ENCODE data around the gene FDXR. TPM values are rescaled to one million over a fixed set of nuclear protein-coding genes. Genes with fewer than 3 reads are reported as not detected.
A peak's percentile ranks its signal among the peaks of the same experiment; 100 is the strongest.

FDXR gene
- total RNA-seq (2021; fragmentation: NEBNext Ultra II Directional; extraction: Animal tissue kit (Norgen Biotek cat#: 25700)) (24.2 and 25.6 TPM in 2 replicates), polyA plus RNA-seq (2011; rRNA removed) (31.4 and 44.0 TPM in 2 replicates), polyA minus RNA-seq (2011; rRNA and poly(A)+ RNA removed) (10.8 and 11.3 TPM in 2 replicates)
- polyA plus RNA-seq (2011; cell fraction: cytosol; rRNA removed), result 52.5 TPM
- polyA plus RNA-seq (2011; cell fraction: nucleus; rRNA removed), result 67.0 TPM
- polyA plus RNA-seq (2012, experiment 1 of 2), result 20.6 to 42.6 TPM (median 37.8 TPM) in 4 replicates
- polyA plus RNA-seq (2012, experiment 2 of 2), result 33.2 TPM
- polyA plus RNA-seq (2013, experiment 1 of 2), result 13.2 TPM
- polyA plus RNA-seq (2013, experiment 2 of 2), result 13.1 TPM
- 20.4 TPM for polyA minus RNA-seq (2011; cell fraction: cytosol; rRNA and poly(A)+ RNA removed)
- 25.0 TPM for polyA minus RNA-seq (2011; cell fraction: nucleus; rRNA and poly(A)+ RNA removed)
- long read RNA-seq, experiment 1, partial matches to known transcripts, result 14 of 19 reads
- long read RNA-seq, experiment 1, other reads (novel, unspliced or antisense), result 1 of 19 reads
- long read RNA-seq, experiment 2, transcript FDXR-201 (12 exons, 1,875 nt), result major isoform, 13 of 21 reads
- long read RNA-seq, experiment 2, partial matches to known transcripts, result 1 of 21 reads
- long read RNA-seq, experiment 2, other reads (novel, unspliced or antisense), result 6 of 21 reads

GRCh38 chr17:74872313-74873036 is at the start of gene FDXR:
Gene FDXR (minus strand): TSS chr17:74872994. CDS start chr17:74872944, 50 bp downstream.
- Histone ChIP-seq H3K4me3 (ENCODE audit: extremely low read depth in 1 of 4, insufficient read depth in 2 of 4, low read depth in 3 of 4, low read length in 4 of 4) (peak within 1 kb of the TSS; percentile 76 to 99 (median 86)), H2BK5ac (ENCODE audit: low read depth, low read length) (peak within 1 kb of the TSS; percentile 95), H2AK5ac (ENCODE audit: low read depth, low read length) (0 out of 2 replicates have a peak within 1 kb of the TSS, but pooled peaks have one; percentile 40), H2BK120ac (replicated peaks; ENCODE audit: low read depth, low read length) (peak within 1 kb of the TSS; percentile 56), H4K20me1 (replicated peaks in 1 of 2; ENCODE audit: control insufficient read depth in 1 of 2, insufficient read depth in 2 of 2, low read length in 2 of 2) (peaks cover 0 to 1% of the 10 kb centered on the region in 2 experiments), H2BK15ac (ENCODE audit: low read length) (no peak within 1 kb of the TSS), H3K27me3 (replicated peaks in 1 of 4; ENCODE audit: control insufficient read depth in 3 of 4, extremely low read depth in 1 of 4, insufficient read depth in 3 of 4, low read length in 3 of 4) (peaks cover 0 to 3% (median 0%) of the 10 kb centered on the region in 4 experiments; a peak in 2 of 7 replicates), H4K91ac (replicated peaks; ENCODE audit: insufficient read length, low read length) (peak within 1 kb of the TSS; percentile 82), H2BK12ac (ENCODE audit: low read depth, low read length) (0 out of 2 replicates have a peak within 1 kb of the TSS, but pooled peaks have one; percentile 44), H4K8ac (ENCODE audit: extremely low read depth, insufficient read depth, low read length) (peak within 1 kb of the TSS; percentile 94; the same call in 1 of the 2 replicates), H3K4me2 (ENCODE audit: insufficient read depth in 1 of 2, low read depth in 2 of 2, low read length in 2 of 2) (peak within 1 kb of the TSS; percentile 94 to 100), H3K23me2 (ENCODE audit: low read depth, low read length) (peaks cover 10% of the 10 kb centered on the region), H3K79me1 (ENCODE audit: low read depth, low read length) (peaks cover 7% of the 10 kb centered on the region; the same call in 1 of the 2 replicates), H2BK20ac (ENCODE audit: low read length) (no peak within 1 kb of the TSS), H3K27ac (ENCODE audit: low read depth, low read length) (peak within 1 kb of the TSS; percentile 90), H3K36me3 (ENCODE audit: control insufficient read depth in 2 of 4, insufficient read depth in 4 of 4, low read length in 3 of 4) (no peaks in the 10 kb centered on the region), H3K9me3 (ENCODE audit: insufficient read depth in 2 of 2, low read depth in 1 of 2, low read length in 1 of 2) (no peaks in the 10 kb centered on the region), H3K79me2 (ENCODE audit: control insufficient read depth in 1 of 2, insufficient read depth in 2 of 2, low read length in 2 of 2) (no peaks in the 10 kb centered on the region; a peak in 1 of 4 replicates), H3K23ac (ENCODE audit: insufficient read length) (no peak within 1 kb of the TSS), H3K14ac (ENCODE audit: insufficient read length) (no peak within 1 kb of the TSS), H3K4me1 (replicated peaks in 1 of 4; ENCODE audit: control insufficient read depth in 3 of 4, insufficient read depth in 4 of 4, low read length in 3 of 4) (peaks cover 0 to 14% (median 6%) of the 10 kb centered on the region in 4 experiments; a peak in 6 of 7 replicates), H4K5ac (ENCODE audit: insufficient read length, low read depth, low read length) (peak within 1 kb of the TSS; percentile 92), H3K4ac (replicated peaks; ENCODE audit: insufficient read length, low read depth, low read length) (peak within 1 kb of the TSS; percentile 85), H3K9ac (replicated peaks in 1 of 4; ENCODE audit: extremely low read depth in 1 of 4, low read depth in 3 of 4, low read length in 3 of 4) (peak within 1 kb of the TSS; percentile 77 to 98 (median 90)), H2AFZ (ENCODE audit: low read length) (peak within 1 kb of the TSS; percentile 47; the same call in 1 of the 2 replicates), H3K18ac (ENCODE audit: extremely low read depth, low read length) (peak within 1 kb of the TSS; percentile 75), H3K56ac (replicated peaks; ENCODE audit: insufficient read length, low read depth, low read length) (peak within 1 kb of the TSS; percentile 51)
- WGBS, 2 experiments (ENCODE audit: extremely low coverage in 1 of 2, insufficient coverage in 1 of 2, insufficient read length in 1 of 2, insufficient replicate concordance in 2 of 2, low coverage in 1 of 2, low lambda C conversion rate in 2 of 2, missing lambda C conversion rate in 1 of 2), result 11% methylated on average over 30 of the region's 38 CpGs; no CpG with 5 or more reads in 1 of the 2 experiments
- POLR2A ChIA-PET (ENCODE audit: partially characterized antibody), result interaction anchor here (0.6 to 2.6 kb wide), 28 partner anchors 10 to 908 kb away, joined by 3 to 17 read pairs (median 4); partner anchors contain the start of genes GRIN2C, NAT9, OTOP2 and SLC16A5
- FAIRE-seq (no peak), DNase-seq (ENCODE audit: low read depth in 1 of 2, low spot score in 2 of 2) (no peak)
- CTCF ChIA-PET (ENCODE audit: partially characterized antibody), result interaction anchor here (0.7 to 81.0 kb wide), 9 partner anchors 9 to 215 kb away, joined by 3 to 2981 read pairs (median 3); partner anchors contain the start of genes GRIN2C, NAT9 and OTOP2
- no peak for TF ChIP-seq ATF2 (IDR thresholded peaks at IDR 0.05; ENCODE audit: low read length)
- no peak for TF ChIP-seq YY1 (IDR thresholded peaks at IDR 0.05; ENCODE audit: low read depth, low read length)
- no peak for TF ChIP-seq TEAD4 (IDR thresholded peaks at IDR 0.05; ENCODE audit: low read depth, low read length)
- no peak for TF ChIP-seq FOSL1 (IDR thresholded peaks at IDR 0.05; ENCODE audit: insufficient read depth, low read depth, low read length)
- TF ChIP-seq ASH2L (IDR thresholded peaks at IDR 0.05; ENCODE audit: low read length), result peak; percentile 8
- TF ChIP-seq POLR2AphosphoS5 (IDR thresholded peaks at IDR 0.05; ENCODE audit: low read depth, low read length), result peak; percentile 89; the same call in 1 of the 2 replicates

Measured in H1 (cell line).